Measurements from ENCODE around the gene TNF.

- TF ChIP-seq CTCF (IDR thresholded peaks at IDR 0.05) = no peak
- no peak for TF ChIP-seq POLR2AphosphoS5 (IDR thresholded peaks at IDR 0.05)
These were observed 30.7 kb upstream of the TNF start for GRCh38 chr6:31544676-31545075.

All from prostate gland (tissue), 2 donors.